ENCODE measurements around the gene SMCR8. TPM values are rescaled to one million over a fixed set of nuclear protein-coding genes. Genes with fewer than 3 reads are reported as not detected.

SMCR8 gene
- total and polyA plus RNA-seq, 2 of the 13 experiments (the other 11 are each of a cell fraction or from before 2014, with no cell fraction given), result 7.6 to 11.8 TPM

DNA sequence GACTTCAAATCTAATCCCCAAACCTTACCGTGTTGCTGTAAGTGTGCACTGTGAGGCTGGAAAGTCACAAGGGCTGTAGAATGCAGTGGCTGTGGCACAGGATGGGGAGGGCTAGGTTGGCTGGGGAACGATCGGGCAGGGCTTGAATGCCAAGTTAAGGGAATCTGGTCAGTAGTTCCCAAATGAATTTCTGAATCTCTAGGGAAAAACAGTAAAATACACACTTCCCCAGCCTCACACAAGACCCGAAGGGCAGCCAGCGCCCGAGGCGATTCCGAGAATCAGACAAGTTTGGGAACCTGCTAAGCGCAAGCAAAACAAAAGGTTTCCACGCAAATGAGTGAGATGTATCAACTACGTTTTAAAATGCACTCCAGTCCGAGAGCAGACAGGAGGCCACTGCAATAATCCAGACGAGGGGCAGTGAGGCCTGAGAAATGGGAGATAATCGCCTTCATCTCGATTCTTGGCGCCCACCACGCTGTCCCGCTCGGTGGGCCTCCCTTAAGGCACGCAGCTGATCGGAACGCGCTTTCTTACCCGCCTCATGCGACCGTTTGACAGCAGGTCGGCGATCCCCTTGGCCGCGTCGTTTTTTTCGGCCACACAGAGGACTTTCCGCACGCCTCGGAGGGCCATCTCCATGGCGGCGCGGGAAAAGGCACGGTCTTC, 898 bp upstream of the SMCR8 start (continued):
- 0 out of 2 replicates have a peak, but pooled peaks have one; percentile 56 for TF ChIP-seq ZNF710 (CRISPR knock-in tag; IDR thresholded peaks at IDR 0.05; ENCODE audit: borderline replicate concordance)
- no peak for TF ChIP-seq TEAD3 (CRISPR knock-in tag; optimal IDR thresholded peaks at IDR 0.05; ENCODE audit: borderline replicate concordance)
- TF ChIP-seq ZNF746 (CRISPR knock-in tag; IDR thresholded peaks at IDR 0.05), result no peak
- 0 out of 2 replicates have a peak, but pooled peaks have one; percentile 19 for TF ChIP-seq ZNF484 (CRISPR knock-in tag; IDR thresholded peaks at IDR 0.05; ENCODE audit: borderline replicate concordance, low read depth)
- no peak for TF ChIP-seq ONECUT2 (CRISPR knock-in tag; IDR thresholded peaks at IDR 0.05)
- TF ChIP-seq ARID2 (CRISPR knock-in tag; IDR thresholded peaks at IDR 0.05; ENCODE audit: borderline replicate concordance), result no peak
- TF ChIP-seq ZMYM2 (CRISPR knock-in tag; IDR thresholded peaks at IDR 0.05), result 0 out of 2 replicates have a peak, but pooled peaks have one; percentile 38
- no peak for TF ChIP-seq ZNF777 (CRISPR knock-in tag; IDR thresholded peaks at IDR 0.05)
- TF ChIP-seq ARID4A (CRISPR knock-in tag; IDR thresholded peaks at IDR 0.05; ENCODE audit: borderline replicate concordance), result no peak
- TF ChIP-seq ZNF260 (CRISPR knock-in tag; IDR thresholded peaks at IDR 0.05; ENCODE audit: borderline replicate concordance, low read depth), result no peak
- TF ChIP-seq ZFYVE20 (CRISPR knock-in tag; IDR thresholded peaks at IDR 0.05; ENCODE audit: borderline replicate concordance, low read depth), result no peak
- no peak for TF ChIP-seq ZNF3 (CRISPR knock-in tag; IDR thresholded peaks at IDR 0.05)
- TF ChIP-seq CENPX (CRISPR knock-in tag; IDR thresholded peaks at IDR 0.05), result no peak
- no peak for TF ChIP-seq BCL3 (CRISPR knock-in tag; IDR thresholded peaks at IDR 0.05)
- TF ChIP-seq ZMAT5 (CRISPR knock-in tag; IDR thresholded peaks at IDR 0.05; ENCODE audit: borderline replicate concordance, low read depth), result no peak
- TF ChIP-seq ZNF333 (CRISPR knock-in tag; IDR thresholded peaks at IDR 0.05; ENCODE audit: borderline replicate concordance), result peak; percentile 62; the same call in 1 of the 2 replicates
